Testis (tissue), 2 donors: Measurements from ENCODE around the gene ATAD3B.
"Not testable (repeated sequence)": the region's sequence is repeated elsewhere in the genome, so short reads cannot be mapped to it uniquely, and the experiment has no call there.

Experiments used
- CTCF ChIP-seq, 3 experiments: fragments of 450-650 bp in 2 of 3; fragments of 200-600 bp in 1 of 3; sonication (generic) in 1 of 3; IDR thresholded peaks; one replicate each; pipeline ENCODE4 v1.5.1; 2016 to 2019; ENCODE audit warnings: antibody characterized with exemption in 3 of 3, mild to moderate bottlenecking in 2 of 3, moderate library complexity in 1 of 3
- POLR2A ChIP-seq: fragments of 450-650 bp; IDR thresholded peaks from one replicate; pipeline ENCODE4 v1.6.1; 2017; ENCODE audit warnings: antibody characterized with exemption, mild to moderate bottlenecking, moderate library complexity

- not testable (repeated sequence) for TF ChIP-seq POLR2A; CTCF (IDR thresholded peaks at IDR 0.05)
Measured at GRCh38 chr1:1514376-1514775, 42.8 kb downstream of the ATAD3B start.
